Measurements from ENCODE around the gene ARHGAP12. TPM values are rescaled to one million over a fixed set of nuclear protein-coding genes. Genes with fewer than 3 reads are reported as not detected.

The ARHGAP12 gene
- total RNA-seq, 1 donor from 2014 or later, result 32.2 TPM

DNA sequence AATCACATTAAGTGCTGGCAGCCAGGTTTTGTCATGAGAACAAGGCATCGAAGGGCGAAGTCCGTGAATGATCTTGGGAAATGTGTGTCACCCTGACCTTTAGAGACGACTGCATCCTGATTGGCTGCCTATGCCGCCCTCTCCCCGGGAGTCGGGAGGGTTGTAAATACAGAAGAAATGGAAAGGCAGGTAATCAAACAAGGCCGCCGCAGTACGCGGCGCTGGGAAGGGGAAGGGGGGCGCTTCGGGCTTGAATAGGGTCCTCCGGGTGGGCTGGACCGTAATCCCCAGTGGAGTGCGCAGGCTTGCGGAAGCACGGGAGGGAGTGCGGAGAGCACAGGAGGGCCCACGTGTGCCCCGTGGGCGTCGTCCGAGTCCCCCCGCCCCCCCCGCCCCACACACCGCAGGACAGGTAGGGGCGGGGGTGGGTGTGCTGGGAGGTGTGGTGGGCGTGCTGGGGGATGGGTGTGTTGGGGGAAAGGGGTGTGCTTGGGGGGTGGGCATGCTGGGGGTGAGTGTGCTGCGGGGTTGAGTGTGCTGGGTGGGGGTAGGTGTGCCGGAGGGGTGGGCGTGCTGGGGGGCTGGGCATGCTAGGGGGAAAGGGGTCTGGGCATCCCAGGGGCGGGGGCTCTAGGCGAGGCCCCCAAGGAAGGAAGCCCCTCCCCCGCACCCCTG, 169.4 kb downstream of the ARHGAP12 start:
- H3K27ac ChIP-seq, result peak overlapping the region; percentile 97
- TF ChIP-seq CTCF (IDR thresholded peaks at IDR 0.05) (no peak), POLR2A (IDR thresholded peaks at IDR 0.05) (no peak), POLR2AphosphoS5 (IDR thresholded peaks at IDR 0.05; ENCODE audit: insufficient read depth in 1 of 2, low read depth in 1 of 2) (no peak)
- no peaks in the 10 kb centered on the region for H3K9me3 ChIP-seq
- H3K4me1 ChIP-seq, result peaks cover 41% of the 10 kb centered on the region
- H3K27me3 ChIP-seq, result no peaks in the 10 kb centered on the region
- peak overlapping the region; percentile 71 to 80 for H3K4me3 ChIP-seq
- no peak for DNase-seq (ENCODE audit: extremely low spot score in 2 of 2)
- H3K36me3 ChIP-seq, result no peaks in the 10 kb centered on the region
- intact Hi-C loops (cut with DNase I), result loop anchor here (2.0 to 5.0 kb wide), 2 partner anchors 52 to 728 kb away; partner anchors contain the start of gene ZNF438

GRCh38 chr10:31758495-31758894, 170.1 kb downstream of the ARHGAP12 start:
- no peak for DNase-seq (ENCODE audit: extremely low spot score in 2 of 2)
- no peaks in the 10 kb centered on the region for H3K9me3 ChIP-seq
- H3K4me1 ChIP-seq, result peaks cover 44% of the 10 kb centered on the region
- intact Hi-C loops (cut with DNase I), result loop anchor here (2.0 to 5.0 kb wide), 2 partner anchors 51 to 728 kb away; partner anchors contain the start of gene ZNF438
- no peak for TF ChIP-seq POLR2AphosphoS5 (IDR thresholded peaks at IDR 0.05; ENCODE audit: insufficient read depth in 1 of 2, low read depth in 1 of 2)
- TF ChIP-seq POLR2A (IDR thresholded peaks at IDR 0.05), result no peak
- TF ChIP-seq CTCF (IDR thresholded peaks at IDR 0.05), result no peak
- H3K27me3 ChIP-seq, result no peaks in the 10 kb centered on the region
- H3K36me3 ChIP-seq, result no peaks in the 10 kb centered on the region
- H3K4me3 ChIP-seq, result no peak overlapping the region
- peak overlapping the region; percentile 97 for H3K27ac ChIP-seq

- no peaks in the 10 kb centered on the region for H3K36me3 ChIP-seq
- no peak for DNase-seq (ENCODE audit: extremely low spot score in 2 of 2)
- TF ChIP-seq POLR2AphosphoS5 (IDR thresholded peaks at IDR 0.05; ENCODE audit: insufficient read depth in 1 of 2, low read depth in 1 of 2), result no peak
- no peak for TF ChIP-seq CTCF (IDR thresholded peaks at IDR 0.05)
- no peak for TF ChIP-seq POLR2A (IDR thresholded peaks at IDR 0.05)
- H3K4me3 ChIP-seq, result no peak overlapping the region
- no peaks in the 10 kb centered on the region for H3K27me3 ChIP-seq
- H3K27ac ChIP-seq, result peak overlapping the region; percentile 97
- intact Hi-C loops (cut with DNase I), result loop anchor here (2.0 to 5.0 kb wide), 2 partner anchors 51 to 727 kb away; partner anchors contain the start of gene ZNF438
- no peaks in the 10 kb centered on the region for H3K9me3 ChIP-seq
- peaks cover 44% of the 10 kb centered on the region for H3K4me1 ChIP-seq
Observed at GRCh38 chr10:31757831-31758230, 170.8 kb downstream of the ARHGAP12 start.

DNA sequence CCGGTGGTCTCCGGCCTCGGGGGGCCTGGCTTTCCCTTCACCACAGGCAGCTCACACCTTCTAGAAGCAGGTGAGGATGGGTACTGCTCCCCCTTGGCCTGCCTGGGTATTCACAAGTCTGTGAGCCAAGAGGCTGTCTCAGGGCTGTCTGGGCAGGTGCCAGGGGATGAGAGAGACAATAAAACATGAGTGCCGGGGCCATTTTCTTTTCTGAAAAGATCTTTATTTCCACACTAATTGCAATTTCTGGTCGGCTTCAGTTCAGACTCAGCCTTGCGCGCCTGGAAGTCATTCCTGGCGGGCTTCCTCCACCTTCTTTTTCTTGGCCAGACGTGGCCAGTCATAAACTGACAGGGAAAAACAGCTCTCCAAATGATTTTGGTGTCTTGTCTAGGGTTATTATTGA, 171.2 kb downstream of the ARHGAP12 start:
- H3K9me3 ChIP-seq, result no peaks in the 10 kb centered on the region
- no peaks in the 10 kb centered on the region for H3K36me3 ChIP-seq
- intact Hi-C loops (cut with DNase I), result loop anchor here (5.0 kb wide), 1 partner anchor 50 kb away; no protein-coding TSS in a partner anchor
- no peak for TF ChIP-seq CTCF (IDR thresholded peaks at IDR 0.05)
- peak in 1 of 2 donors; percentile 12 for TF ChIP-seq POLR2AphosphoS5 (IDR thresholded peaks at IDR 0.05; ENCODE audit: insufficient read depth in 1 of 2, low read depth in 1 of 2)
- TF ChIP-seq POLR2A (IDR thresholded peaks at IDR 0.05), result no peak
- H3K27me3 ChIP-seq, result no peaks in the 10 kb centered on the region
- no peak overlapping the region for H3K4me3 ChIP-seq
- H3K27ac ChIP-seq, result peak overlapping the region; percentile 97
- peaks cover 44% of the 10 kb centered on the region for H3K4me1 ChIP-seq
- no peak for DNase-seq (ENCODE audit: extremely low spot score in 2 of 2)

DNA sequence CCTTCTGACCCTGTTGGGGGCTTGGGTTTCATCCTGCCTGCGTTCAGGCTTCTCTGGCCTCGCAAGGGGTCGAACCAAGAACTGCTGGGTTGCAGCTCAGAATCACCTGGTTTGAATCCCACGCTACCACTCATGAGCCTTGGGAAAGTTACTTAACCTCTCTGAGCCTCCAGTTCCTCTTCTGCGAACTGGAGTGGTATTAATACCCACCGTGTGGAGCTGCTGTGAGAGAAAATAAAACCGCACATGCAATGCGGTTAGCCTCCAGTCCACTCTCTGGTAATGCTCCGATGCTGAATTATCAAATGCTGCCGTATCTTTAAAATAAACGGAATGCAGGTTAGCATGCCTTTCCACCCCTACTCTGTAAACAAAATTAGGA, 171.9 kb downstream of the ARHGAP12 start:
- intact Hi-C loops (cut with DNase I), result loop anchor here (5.0 kb wide), 1 partner anchor 49 kb away; no protein-coding TSS in a partner anchor
- Histone ChIP-seq H3K4me1 (peaks cover 45% of the 10 kb centered on the region), H3K27ac (peak overlapping the region; percentile 97)

More for the DNA sequence above, 171.9 kb downstream of the ARHGAP12 start:
- Histone ChIP-seq H3K9me3 (no peaks in the 10 kb centered on the region), H3K36me3 (no peaks in the 10 kb centered on the region), H3K4me3 (no peak overlapping the region), H3K27me3 (no peaks in the 10 kb centered on the region)
- DNase-seq (ENCODE audit: extremely low spot score in 2 of 2), result no peak
- TF ChIP-seq POLR2AphosphoS5 (IDR thresholded peaks at IDR 0.05; ENCODE audit: insufficient read depth in 1 of 2, low read depth in 1 of 2) (no peak), CTCF (IDR thresholded peaks at IDR 0.05) (no peak), POLR2A (IDR thresholded peaks at IDR 0.05) (no peak)

Measured in vagina (tissue), 2 donors.